Glutamatergic neuron (in vitro differentiated cells): ENCODE results near the gene RHD. TPM values are rescaled to one million over a fixed set of nuclear protein-coding genes. Genes with fewer than 3 reads are reported as not detected.
"Not testable (repeated sequence)": the region's sequence is repeated elsewhere in the genome, so short reads cannot be mapped to it uniquely, and the experiment has no call there.

Experiments used
- DNase-seq: peaks from one replicate; pipeline ENCODE4 v3.0.0; 2022
- H3K27ac Mint-ChIP-seq: one replicate; pipeline ENCODE4 v1.8.0; 2020; ENCODE audit warnings: mild to moderate bottlenecking, mixed read lengths, inconsistent platforms; ENCODE audit not compliant: unreplicated experiment
- H3K27me3 Mint-ChIP-seq: one replicate; pipeline ENCODE4 v1.8.0; 2020; ENCODE audit warnings: mild to moderate bottlenecking, moderate library complexity, mixed read lengths, inconsistent platforms; ENCODE audit not compliant: unreplicated experiment
- H3K36me3 Mint-ChIP-seq: one replicate; pipeline ENCODE4 v1.8.0; 2020; ENCODE audit warnings: mild to moderate bottlenecking, mixed read lengths, inconsistent platforms; ENCODE audit not compliant: unreplicated experiment
- H3K4me1 Mint-ChIP-seq: one replicate; pipeline ENCODE4 v1.8.0; 2020; ENCODE audit warnings: mild to moderate bottlenecking, low read depth, mixed read lengths, inconsistent platforms; ENCODE audit not compliant: unreplicated experiment
- H3K4me3 Mint-ChIP-seq: one replicate; pipeline ENCODE4 v1.8.0; 2020; ENCODE audit warnings: mild to moderate bottlenecking, mixed read lengths, inconsistent platforms; ENCODE audit not compliant: unreplicated experiment
- H3K9me3 Mint-ChIP-seq: one replicate; pipeline ENCODE4 v1.8.0; 2020; ENCODE audit warnings: mild to moderate bottlenecking, moderate library complexity, mixed read lengths, inconsistent platforms; ENCODE audit not compliant: unreplicated experiment
- CTCF ChIP-seq: fragments of 200-600 bp; sonication (generic); IDR thresholded peaks from one replicate; pipeline ENCODE4 v1.5.0; 2021; ENCODE audit not compliant: partially characterized antibody, unreplicated experiment
- total RNA-seq: library from RNA; stranded (reverse); fragmentation: NEBNext Ultra II Directional; extraction: Animal tissue kit (Norgen Biotek cat#: 25700); gene quantifications from one replicate; pipeline ENCODE4 v1.2.1, GENCODE V29; 2021; ENCODE audit not compliant: unreplicated experiment

The RHD gene
- total RNA-seq, 1 donor from 2014 or later = not detected

GRCh38 chr1:25253911-25254310 is 18.4 kb upstream of the RHD start:
- H3K27ac Mint-ChIP-seq = no peak overlapping the region

DNA sequence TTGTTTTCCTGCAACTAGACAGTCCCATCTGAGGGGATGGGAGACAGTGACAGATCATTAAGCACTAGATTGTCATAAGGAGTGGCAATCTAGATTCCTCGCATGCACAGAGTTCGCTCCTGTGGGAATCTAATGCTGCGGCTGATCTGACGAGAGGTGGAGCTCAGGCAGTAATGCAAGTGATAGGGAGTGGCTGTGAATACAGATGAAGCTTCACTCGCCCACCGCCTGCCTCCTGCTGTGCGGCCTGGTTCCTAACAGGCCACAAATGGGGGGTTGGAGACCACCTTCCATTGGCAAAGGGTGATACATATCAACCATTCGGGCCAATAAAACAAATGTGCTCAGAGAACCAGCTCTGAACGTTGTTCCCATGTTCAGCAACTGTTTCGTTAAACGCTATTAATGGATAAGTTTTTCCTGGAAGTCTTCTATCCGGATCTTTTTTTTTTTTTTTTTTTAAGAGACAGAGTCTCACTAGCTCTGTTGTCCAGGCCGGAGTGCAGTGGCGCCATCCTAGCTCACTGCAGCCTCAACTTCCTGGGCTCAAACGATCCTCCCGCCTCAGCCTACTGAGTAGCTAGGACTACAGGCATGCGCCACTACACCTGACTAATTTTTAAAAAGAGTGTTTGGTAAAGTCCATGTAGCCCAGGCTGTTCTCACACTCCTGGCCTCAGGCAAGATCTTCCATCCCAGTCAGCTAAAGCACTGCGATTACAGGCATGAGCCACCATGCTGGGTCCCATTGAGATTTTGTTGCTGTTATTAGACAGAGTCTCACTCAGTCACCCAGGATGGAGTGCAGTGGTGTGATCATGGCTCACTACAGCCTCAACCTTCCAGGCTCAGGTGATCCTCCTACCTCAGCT is 16.4 kb upstream of the RHD start:
- no peaks in the 10 kb centered on the region for H3K36me3 Mint-ChIP-seq
- peaks cover 7% of the 10 kb centered on the region for H3K4me1 Mint-ChIP-seq
- peak; percentile 25 for DNase-seq
- no peaks in the 10 kb centered on the region for H3K27me3 Mint-ChIP-seq
- peak overlapping the region; percentile 39 for H3K27ac Mint-ChIP-seq
- no peak for TF ChIP-seq CTCF
- no peak overlapping the region for H3K4me3 Mint-ChIP-seq
- no peaks in the 10 kb centered on the region for H3K9me3 Mint-ChIP-seq

More at GRCh38 chr1:25253911-25254310, 18.4 kb upstream of the RHD start:
- Mint-ChIP-seq H3K36me3 (no peaks in the 10 kb centered on the region), H3K4me1 (peaks cover 7% of the 10 kb centered on the region), H3K27me3 (no peaks in the 10 kb centered on the region), H3K9me3 (no peaks in the 10 kb centered on the region), H3K4me3 (no peak overlapping the region)
- no peak for DNase-seq
- no peak for TF ChIP-seq CTCF

- H3K27ac Mint-ChIP-seq = no peak overlapping the region
- H3K36me3 Mint-ChIP-seq = no peaks in the 10 kb centered on the region
- peaks cover 7% of the 10 kb centered on the region for H3K4me1 Mint-ChIP-seq
- no peak overlapping the region for H3K4me3 Mint-ChIP-seq
- H3K27me3 Mint-ChIP-seq = no peaks in the 10 kb centered on the region
- no peak for TF ChIP-seq CTCF
- DNase-seq = no peak
- H3K9me3 Mint-ChIP-seq = no peaks in the 10 kb centered on the region
Observed at GRCh38 chr1:25256578-25256965, 15.7 kb upstream of the RHD start.

DNA sequence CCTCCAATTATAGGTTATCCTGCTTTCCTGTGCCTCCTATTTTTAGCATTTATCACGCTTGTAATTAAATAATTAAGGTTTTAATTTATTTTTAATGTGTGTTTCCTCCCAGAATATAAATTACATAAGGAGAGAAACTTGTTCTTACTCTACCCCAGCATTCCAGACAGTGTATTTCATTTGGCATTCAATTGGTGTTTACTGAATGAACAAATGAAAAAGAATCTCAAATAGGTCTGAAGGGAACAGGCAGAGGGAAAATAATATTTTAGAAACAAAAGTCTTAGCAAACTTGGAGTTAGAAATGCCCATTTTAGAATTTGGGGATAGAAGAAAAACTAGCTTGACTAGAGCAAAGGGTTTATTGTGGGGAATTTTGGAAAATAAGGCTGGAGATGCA is 15.1 kb upstream of the RHD start:
- H3K9me3 Mint-ChIP-seq = no peaks in the 10 kb centered on the region
- DNase-seq = no peak
- H3K36me3 Mint-ChIP-seq = peaks cover 2% of the 10 kb centered on the region
- H3K4me3 Mint-ChIP-seq = no peak overlapping the region
- TF ChIP-seq CTCF = no peak
- H3K27ac Mint-ChIP-seq = no peak overlapping the region
- H3K4me1 Mint-ChIP-seq = peaks cover 7% of the 10 kb centered on the region
- H3K27me3 Mint-ChIP-seq = no peaks in the 10 kb centered on the region

DNA sequence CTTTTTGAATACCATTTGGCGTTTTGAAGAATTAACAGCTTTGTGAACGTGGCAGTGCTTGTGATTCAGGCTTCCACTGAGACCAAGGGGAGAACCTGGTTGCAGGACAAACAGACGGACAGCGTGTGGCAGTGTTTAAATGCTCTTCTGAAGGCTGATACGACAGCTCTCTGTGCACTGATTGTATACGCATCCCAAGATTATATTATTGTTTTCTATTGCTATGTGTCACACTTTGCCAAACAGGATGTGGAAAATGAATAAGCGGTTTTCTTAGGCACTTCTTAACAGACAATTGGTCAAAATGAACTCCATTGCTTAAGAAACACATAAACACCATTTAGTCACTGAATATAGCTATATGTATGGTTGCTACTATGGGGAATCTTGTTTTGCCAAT is 12.5 kb upstream of the RHD start:
- H3K9me3 Mint-ChIP-seq, H3K4me3 Mint-ChIP-seq, H3K27me3 Mint-ChIP-seq, DNase-seq, H3K27ac Mint-ChIP-seq, H3K4me1 Mint-ChIP-seq, H3K36me3 Mint-ChIP-seq: not testable (repeated sequence)

DNA sequence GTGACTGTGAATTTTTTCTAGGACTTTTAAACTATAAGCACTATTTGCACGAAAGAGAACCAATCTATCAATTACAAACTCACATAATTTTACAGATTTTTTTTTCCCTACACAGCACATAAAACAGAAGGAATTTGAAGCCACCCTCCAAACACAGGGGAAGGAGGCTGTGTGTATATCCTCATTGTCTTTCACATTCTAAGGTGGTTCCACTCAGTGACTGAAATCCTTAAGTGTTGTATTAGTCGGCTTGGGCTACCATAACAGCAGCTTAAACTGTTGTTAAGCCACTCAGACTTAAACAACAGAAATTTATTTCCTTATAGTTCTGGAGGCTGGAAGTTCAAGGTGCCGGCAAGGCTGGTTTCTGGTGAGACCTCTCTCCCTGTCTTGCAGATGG is 12.0 kb upstream of the RHD start:
- H3K4me3 Mint-ChIP-seq, H3K36me3 Mint-ChIP-seq, H3K27ac Mint-ChIP-seq, H3K9me3 Mint-ChIP-seq, DNase-seq, H3K27me3 Mint-ChIP-seq, H3K4me1 Mint-ChIP-seq: not testable (repeated sequence)

- not testable (repeated sequence) for H3K27me3 Mint-ChIP-seq, H3K27ac Mint-ChIP-seq, H3K36me3 Mint-ChIP-seq, H3K9me3 Mint-ChIP-seq, H3K4me1 Mint-ChIP-seq
- H3K4me3 Mint-ChIP-seq = peak overlapping the region; percentile 90
- peak; percentile 41 for DNase-seq
Observed at GRCh38 chr1:25266554-25267287, 5.6 kb upstream of the RHD start.
